Activated CD8-positive, alpha-beta memory T cell treated with anti-CD3 and anti-CD28 coated beads, Interleukin-2, amount 50 U/mL, for 24 hours (primary cell): ENCODE measurements around the gene MID2.
"Not testable (repeated sequence)": the region's sequence is repeated elsewhere in the genome, so short reads cannot be mapped to it uniquely, and the experiment has no call there.

Experiments used
- DNase-seq: peaks from one replicate; pipeline ENCODE4 v3.0.0-alpha.2; 2020; ENCODE audit errors: extremely low read depth

MID2 gene

GRCh38 chrX:107940095-107940494 is 114.4 kb downstream of the MID2 start:
- no peak for DNase-seq

GRCh38 chrX:107955337-107955736 is 129.7 kb downstream of the MID2 start:
- DNase-seq: not testable (repeated sequence)

- no peak for DNase-seq
Observed at GRCh38 chrX:107968623-107969022, 143.0 kb downstream of the MID2 start.

DNA sequence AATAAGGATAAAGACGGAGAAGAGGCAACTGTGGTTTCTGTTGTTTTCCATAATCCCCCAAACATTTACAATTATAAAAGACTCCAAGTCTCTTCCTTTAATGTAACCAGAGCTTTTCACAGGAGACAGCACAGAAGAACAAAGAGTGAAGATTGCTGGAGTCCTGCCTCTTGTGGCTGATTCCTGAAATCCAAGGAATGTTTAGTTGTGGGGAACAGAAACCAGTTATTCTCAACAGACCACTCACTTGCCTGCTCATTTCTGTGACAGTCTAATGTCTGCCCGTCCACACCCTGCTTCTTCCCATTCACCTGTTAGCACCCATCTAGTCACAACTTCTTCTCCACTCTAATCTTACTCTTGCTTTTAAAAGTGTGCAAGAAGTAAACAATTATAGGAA is 144.4 kb downstream of the MID2 start:
- no peak for DNase-seq

- DNase-seq: no peak
Observed at GRCh38 chrX:107971636-107972035, 146.0 kb downstream of the MID2 start.
